Gastroesophageal sphincter (tissue), 3 donors: ENCODE measurements around the gene SND1.

Experiments used
- POLR2AphosphoS5 ChIP-seq: sonication (generic); formaldehyde crosslinking; IDR thresholded peaks from one replicate; pipeline ENCODE4 v1.6.1; 2017; ENCODE audit warnings: antibody characterized with exemption
- TF ChIP-seq, protein P1 (sequence below), 4 experiments: fragments of 200-600 bp in 2 of 4; fragments of 450-650 bp in 2 of 4; sonication (generic) in 1 of 4; IDR thresholded peaks; one replicate each; pipeline ENCODE4 v1.5.1; 2017 to 2019; ENCODE audit warnings: antibody characterized with exemption in 4 of 4, mild to moderate bottlenecking in 2 of 4, moderate library complexity in 2 of 4

DNA sequence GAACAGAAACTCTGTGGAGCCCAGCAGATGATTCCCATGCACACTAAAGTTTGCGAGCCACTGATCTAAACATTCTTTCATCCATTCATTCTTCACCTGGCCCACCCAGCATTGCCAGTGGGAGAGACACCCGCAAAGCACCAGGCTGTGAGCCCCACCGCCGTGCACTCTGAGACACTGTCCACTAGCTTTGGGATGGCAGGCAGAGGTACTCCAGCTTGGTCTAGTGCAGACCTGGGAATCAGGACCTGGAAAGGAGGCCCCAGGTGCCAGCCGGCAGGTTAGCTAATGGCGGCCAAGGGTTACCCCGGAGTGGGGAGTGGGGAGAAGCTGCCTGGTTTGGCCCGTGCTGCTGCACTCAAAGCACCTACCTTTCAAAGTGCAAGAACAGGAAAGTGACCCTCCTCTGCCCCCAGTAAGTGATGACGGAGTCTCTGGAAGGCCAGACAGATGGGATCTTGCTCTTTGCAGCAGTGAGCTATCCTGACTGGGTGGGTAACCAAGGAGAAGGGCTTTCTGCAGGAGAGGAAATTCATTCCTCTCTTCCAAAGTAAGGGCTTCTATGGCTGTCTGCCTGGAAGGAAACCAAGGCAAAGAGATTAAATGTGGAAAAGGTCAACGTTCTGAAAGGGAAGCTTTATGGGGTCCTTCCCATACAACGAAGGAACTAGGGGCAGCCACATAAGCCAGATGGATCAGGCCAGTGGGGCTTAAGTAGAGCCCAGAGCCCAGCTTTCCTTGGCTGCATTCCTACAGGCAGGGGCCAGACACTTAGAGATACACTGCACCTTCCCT is 453.4 kb downstream of the SND1 start:
- TF ChIP-seq POLR2AphosphoS5: no peak
- TF ChIP-seq, protein P1, sequence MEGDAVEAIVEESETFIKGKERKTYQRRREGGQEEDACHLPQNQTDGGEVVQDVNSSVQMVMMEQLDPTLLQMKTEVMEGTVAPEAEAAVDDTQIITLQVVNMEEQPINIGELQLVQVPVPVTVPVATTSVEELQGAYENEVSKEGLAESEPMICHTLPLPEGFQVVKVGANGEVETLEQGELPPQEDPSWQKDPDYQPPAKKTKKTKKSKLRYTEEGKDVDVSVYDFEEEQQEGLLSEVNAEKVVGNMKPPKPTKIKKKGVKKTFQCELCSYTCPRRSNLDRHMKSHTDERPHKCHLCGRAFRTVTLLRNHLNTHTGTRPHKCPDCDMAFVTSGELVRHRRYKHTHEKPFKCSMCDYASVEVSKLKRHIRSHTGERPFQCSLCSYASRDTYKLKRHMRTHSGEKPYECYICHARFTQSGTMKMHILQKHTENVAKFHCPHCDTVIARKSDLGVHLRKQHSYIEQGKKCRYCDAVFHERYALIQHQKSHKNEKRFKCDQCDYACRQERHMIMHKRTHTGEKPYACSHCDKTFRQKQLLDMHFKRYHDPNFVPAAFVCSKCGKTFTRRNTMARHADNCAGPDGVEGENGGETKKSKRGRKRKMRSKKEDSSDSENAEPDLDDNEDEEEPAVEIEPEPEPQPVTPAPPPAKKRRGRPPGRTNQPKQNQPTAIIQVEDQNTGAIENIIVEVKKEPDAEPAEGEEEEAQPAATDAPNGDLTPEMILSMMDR (IDR thresholded peaks at IDR 0.05): no peak
